Fibroblast of lung (primary cell): ENCODE data around the gene WAC. TPM values are rescaled to one million over a fixed set of nuclear protein-coding genes. Genes with fewer than 3 reads are reported as not detected.

Source experiments
- DNase-seq, 2 donors: peaks; one replicate each; pipeline versions ENCODE4 v3.0.0 to v3.0.0-alpha.2; 2010; ENCODE audit warnings: low read depth in 2 of 2
- H2AFZ ChIP-seq: 2 replicates; pipeline ENCODE4 v1.5.1; 2012; ENCODE audit warnings: low read length, control low read depth, inconsistent platforms
- H3K27ac ChIP-seq: 2 replicates; pipeline ENCODE4 v1.5.1; 2011; ENCODE audit warnings: low read length, control low read depth; ENCODE audit not compliant: insufficient read depth
- H3K27me3 ChIP-seq: 2 replicates; pipeline ENCODE4 v1.5.1; 2011; ENCODE audit warnings: mild to moderate bottlenecking, low read length; ENCODE audit not compliant: control insufficient read depth, insufficient read depth
- H3K36me3 ChIP-seq: 2 replicates; pipeline ENCODE4 v1.5.1; 2011; ENCODE audit warnings: low read length; ENCODE audit not compliant: control insufficient read depth, insufficient read depth
- H3K4me1 ChIP-seq: 2 replicates; pipeline ENCODE4 v1.5.1; 2011; ENCODE audit warnings: low read length; ENCODE audit not compliant: control insufficient read depth, insufficient read depth; ENCODE audit errors: extremely low read depth
- H3K4me2 ChIP-seq: 2 replicates; pipeline ENCODE4 v1.5.1; 2011; ENCODE audit warnings: low read length, control low read depth; ENCODE audit not compliant: insufficient read depth; ENCODE audit errors: extremely low read depth
- H3K4me3 ChIP-seq, 4 experiments: fragments of 200-600 bp in 1 of 4; sonication (generic) in 1 of 4; replicated peaks in 1 of 4; 2 replicates each; pipeline ENCODE4 v1.5.1; 2011 to 2016; ENCODE audit warnings: low read length in 4 of 4, low read depth in 3 of 4, mild to moderate bottlenecking in 3 of 4, control low read depth in 2 of 4, inconsistent platforms in 1 of 4, mixed read lengths in 1 of 4; ENCODE audit not compliant: insufficient read depth in 1 of 4; ENCODE audit errors: control extremely low read depth in 1 of 4
- H3K79me2 ChIP-seq: 2 replicates; pipeline ENCODE4 v1.5.1; 2012; ENCODE audit warnings: mild to moderate bottlenecking, low read length, inconsistent platforms; ENCODE audit not compliant: control insufficient read depth, insufficient read depth
- H3K9ac ChIP-seq: 2 replicates; pipeline ENCODE4 v1.5.1; 2011; ENCODE audit warnings: mild to moderate bottlenecking, low read length, control low read depth; ENCODE audit not compliant: insufficient read depth
- H3K9me3 ChIP-seq: 2 replicates; pipeline ENCODE4 v1.5.1; 2012; ENCODE audit warnings: low read depth, low read length; ENCODE audit not compliant: control insufficient read depth, insufficient read depth
- H4K20me1 ChIP-seq: 2 replicates; pipeline ENCODE4 v1.5.1; 2011; ENCODE audit warnings: low read length; ENCODE audit not compliant: control insufficient read depth, insufficient read depth; ENCODE audit errors: extremely low read depth
- CTCF ChIP-seq, 2 donors: IDR thresholded peaks in 1 of 2; conservative IDR thresholded peaks in 1 of 2; 1 replicate in 1 of 2; 2 replicates in 1 of 2; pipeline ENCODE4 v1.5.1; 2011 to 2012; ENCODE audit warnings: low read length in 2 of 2, control low read depth in 1 of 2, inconsistent platforms in 1 of 2, low read depth in 1 of 2, mild to moderate bottlenecking in 1 of 2
- EZH2 ChIP-seq: IDR thresholded peaks from 2 replicates; pipeline ENCODE4 v1.5.1; 2012; ENCODE audit warnings: low read length, control low read depth, mild to moderate bottlenecking; ENCODE audit errors: missing control alignments
- polyA plus RNA-seq, 2 donors: library from polyadenylated mRNA; depleted of rRNA in 1 of 2; stranded (reverse) in 1 of 2; unstranded in 1 of 2; fragments of >200 nt; gene quantifications; 2 replicates each; pipeline ENCODE4 v1.2.1, GENCODE V29; 2011 to 2012; ENCODE audit warnings: missing spikeins in 1 of 2
- total RNA-seq: library from RNA; depleted of rRNA; stranded (reverse); fragments of >200 nt; gene quantifications from 2 replicates; pipeline ENCODE4 v1.2.1, GENCODE V29; 2014

Gene WAC
- total and polyA plus RNA-seq, 2 donors (not counting 1 experiment from before 2014, with no cell fraction given) = 65.7 to 94.2 TPM

GRCh38 chr10:28540145-28540544 lies 7.2 kb downstream of the WAC start:
- no peak for DNase-seq
- Histone ChIP-seq H3K9me3 (no peaks in the 10 kb centered on the region), H2AFZ (no peak overlapping the region), H3K36me3 (peaks cover 14% of the 10 kb centered on the region), H3K27ac (no peak overlapping the region), H3K4me1 (peaks cover 2% of the 10 kb centered on the region), H3K4me2 (no peak overlapping the region), H4K20me1 (no peaks in the 10 kb centered on the region), H3K4me3 (no peak overlapping the region), H3K79me2 (peaks cover 86% of the 10 kb centered on the region), H3K27me3 (no peaks in the 10 kb centered on the region), H3K9ac (no peak overlapping the region)
- TF ChIP-seq CTCF (conservative IDR thresholded peaks at IDR 0.05 in 1 of 2, IDR thresholded peaks at IDR 0.05 in 1 of 2; ENCODE audit: low read depth in 1 of 2, low read length in 2 of 2) (no peak), EZH2 (no peak)

GRCh38 chr10:28541717-28542365 lies 8.9 kb downstream of the WAC start:
- H3K4me1 ChIP-seq = peaks cover 2% of the 10 kb centered on the region
- H3K4me2 ChIP-seq = no peak overlapping the region
- no peak overlapping the region for H3K27ac ChIP-seq
- TF ChIP-seq EZH2 = no peak
- peak in 1 of 2 donors; percentile 15 for TF ChIP-seq CTCF (conservative IDR thresholded peaks at IDR 0.05 in 1 of 2, IDR thresholded peaks at IDR 0.05 in 1 of 2; ENCODE audit: low read depth in 1 of 2, low read length in 2 of 2)
- no peaks in the 10 kb centered on the region for H3K9me3 ChIP-seq
- H2AFZ ChIP-seq = no peak overlapping the region
- peaks cover 84% of the 10 kb centered on the region for H3K79me2 ChIP-seq
- H3K4me3 ChIP-seq = no peak overlapping the region
- H4K20me1 ChIP-seq = no peaks in the 10 kb centered on the region
- H3K9ac ChIP-seq = no peak overlapping the region
- H3K27me3 ChIP-seq = no peaks in the 10 kb centered on the region
- no peak for DNase-seq
- H3K36me3 ChIP-seq = peaks cover 5% of the 10 kb centered on the region

- no peak for DNase-seq
- Histone ChIP-seq H3K9ac (no peak overlapping the region), H3K9me3 (no peaks in the 10 kb centered on the region), H2AFZ (no peak overlapping the region), H3K36me3 (peaks cover 5% of the 10 kb centered on the region), H3K4me3 (no peak overlapping the region), H3K4me2 (no peak overlapping the region), H3K27ac (no peak overlapping the region), H3K4me1 (peaks cover 2% of the 10 kb centered on the region), H3K27me3 (no peaks in the 10 kb centered on the region), H4K20me1 (no peaks in the 10 kb centered on the region), H3K79me2 (peaks cover 81% of the 10 kb centered on the region)
- TF ChIP-seq CTCF (conservative IDR thresholded peaks at IDR 0.05 in 1 of 2, IDR thresholded peaks at IDR 0.05 in 1 of 2; ENCODE audit: low read depth in 1 of 2, low read length in 2 of 2) (no peak), EZH2 (no peak)
Observed at GRCh38 chr10:28542728-28543127, 9.8 kb downstream of the WAC start.
